Measurements from ENCODE around the gene MAP2K7. TPM values are rescaled to one million over a fixed set of nuclear protein-coding genes. Genes with fewer than 3 reads are reported as not detected.
A peak's percentile ranks its signal among the peaks of the same experiment; 100 is the strongest.

Gene MAP2K7
- total RNA-seq, 2 donors from 2014 or later: 15.2 to 16.9 TPM

- DNase-seq (ENCODE audit: low spot score): peak; percentile 100
- Histone ChIP-seq H3K27ac (peak overlapping the region; percentile 88 to 89), H3K9me3 (no peaks in the 10 kb centered on the region), H3K27me3 (replicated peaks; ENCODE audit: insufficient read depth) (no peaks in the 10 kb centered on the region), H3K4me3 (peak overlapping the region; percentile 96), H3K36me3 (peaks cover 14% of the 10 kb centered on the region), H3K4me1 (ENCODE audit: control insufficient read depth in 1 of 2, low read depth in 2 of 2) (peaks cover 34 to 67% of the 10 kb centered on the region in 2 donors)
- ATAC-seq (ENCODE audit: insufficient number of reproducible peaks, low FRiP score, low read depth): peak; percentile 53
- TF ChIP-seq, protein P1, sequence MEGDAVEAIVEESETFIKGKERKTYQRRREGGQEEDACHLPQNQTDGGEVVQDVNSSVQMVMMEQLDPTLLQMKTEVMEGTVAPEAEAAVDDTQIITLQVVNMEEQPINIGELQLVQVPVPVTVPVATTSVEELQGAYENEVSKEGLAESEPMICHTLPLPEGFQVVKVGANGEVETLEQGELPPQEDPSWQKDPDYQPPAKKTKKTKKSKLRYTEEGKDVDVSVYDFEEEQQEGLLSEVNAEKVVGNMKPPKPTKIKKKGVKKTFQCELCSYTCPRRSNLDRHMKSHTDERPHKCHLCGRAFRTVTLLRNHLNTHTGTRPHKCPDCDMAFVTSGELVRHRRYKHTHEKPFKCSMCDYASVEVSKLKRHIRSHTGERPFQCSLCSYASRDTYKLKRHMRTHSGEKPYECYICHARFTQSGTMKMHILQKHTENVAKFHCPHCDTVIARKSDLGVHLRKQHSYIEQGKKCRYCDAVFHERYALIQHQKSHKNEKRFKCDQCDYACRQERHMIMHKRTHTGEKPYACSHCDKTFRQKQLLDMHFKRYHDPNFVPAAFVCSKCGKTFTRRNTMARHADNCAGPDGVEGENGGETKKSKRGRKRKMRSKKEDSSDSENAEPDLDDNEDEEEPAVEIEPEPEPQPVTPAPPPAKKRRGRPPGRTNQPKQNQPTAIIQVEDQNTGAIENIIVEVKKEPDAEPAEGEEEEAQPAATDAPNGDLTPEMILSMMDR (IDR thresholded peaks at IDR 0.05): no peak
Measured at GRCh38 chr19:7920519-7921301, 17.0 kb downstream of the MAP2K7 start.

- Histone ChIP-seq H3K27ac (peak overlapping the region; percentile 77 to 85), H3K4me1 (ENCODE audit: control insufficient read depth in 1 of 2, low read depth in 2 of 2) (peaks cover 32 to 64% of the 10 kb centered on the region in 2 donors), H3K36me3 (peaks cover 14% of the 10 kb centered on the region), H3K9me3 (no peaks in the 10 kb centered on the region), H3K27me3 (replicated peaks; ENCODE audit: insufficient read depth) (no peaks in the 10 kb centered on the region), H3K4me3 (peak overlapping the region; percentile 80)
- TF ChIP-seq, protein P1 (IDR thresholded peaks at IDR 0.05): no peak
- DNase-seq (ENCODE audit: low spot score) (no peak), ATAC-seq (ENCODE audit: insufficient number of reproducible peaks, low FRiP score, low read depth) (no peak)
Measured at GRCh38 chr19:7921302-7921966, 17.8 kb downstream of the MAP2K7 start.

- Histone ChIP-seq H3K9me3 (no peaks in the 10 kb centered on the region), H3K27me3 (replicated peaks; ENCODE audit: insufficient read depth) (no peaks in the 10 kb centered on the region), H3K4me3 (peak overlapping the region; percentile 80), H3K36me3 (peaks cover 14% of the 10 kb centered on the region), H3K4me1 (ENCODE audit: control insufficient read depth in 1 of 2, low read depth in 2 of 2) (peaks cover 35 to 63% of the 10 kb centered on the region in 2 donors), H3K27ac (peak overlapping the region in 1 of 2 donors; percentile 85)
- TF ChIP-seq, protein P1 (IDR thresholded peaks at IDR 0.05): no peak
- DNase-seq (ENCODE audit: low spot score) (no peak), ATAC-seq (ENCODE audit: insufficient number of reproducible peaks, low FRiP score, low read depth) (no peak)
Measured at GRCh38 chr19:7921967-7922835, 18.5 kb downstream of the MAP2K7 start.

- TF ChIP-seq, protein P1 (IDR thresholded peaks at IDR 0.05): no peak
- Histone ChIP-seq H3K4me3 (no peak overlapping the region), H3K27me3 (replicated peaks; ENCODE audit: insufficient read depth) (no peaks in the 10 kb centered on the region), H3K27ac (no peak overlapping the region), H3K4me1 (ENCODE audit: control insufficient read depth in 1 of 2, low read depth in 2 of 2) (peaks cover 34 to 61% of the 10 kb centered on the region in 2 donors), H3K9me3 (no peaks in the 10 kb centered on the region), H3K36me3 (peaks cover 14% of the 10 kb centered on the region)
- ATAC-seq (ENCODE audit: insufficient number of reproducible peaks, low FRiP score, low read depth) (no peak), DNase-seq (ENCODE audit: low spot score) (no peak)
Measured at GRCh38 chr19:7922836-7923195, 19.1 kb downstream of the MAP2K7 start.
